GM19372 (cell line): ENCODE results near the gene PDCD2.
"Not testable (repeated sequence)": the region's sequence is repeated elsewhere in the genome, so short reads cannot be mapped to it uniquely, and the experiment has no call there.

ENCODE experiments used
- ATAC-seq: cut with Tn5 transposase; IDR thresholded peaks from one replicate; pipeline ENCODE4 v1.9.1; 2021; ENCODE audit warnings: mild to moderate bottlenecking, low read depth, moderate library complexity; ENCODE audit not compliant: unreplicated experiment

PDCD2 gene

GRCh38 chr6:170552765-170553533, 31.5 kb downstream of the PDCD2 start, which contains the start of gene PSMB1:
Gene PSMB1 (minus strand): TSS chr6:170553307. CDS start chr6:170553242, 65 bp downstream.
- peak; percentile 44 for ATAC-seq

- no peak for ATAC-seq
Observed at GRCh38 chr6:170545405-170545804, 39.0 kb downstream of the PDCD2 start.

- ATAC-seq = no peak
Observed at GRCh38 chr6:170542031-170542719, 42.3 kb downstream of the PDCD2 start.

GRCh38 chr6:170537329-170537728, 47.1 kb downstream of the PDCD2 start:
- no peak for ATAC-seq

DNA sequence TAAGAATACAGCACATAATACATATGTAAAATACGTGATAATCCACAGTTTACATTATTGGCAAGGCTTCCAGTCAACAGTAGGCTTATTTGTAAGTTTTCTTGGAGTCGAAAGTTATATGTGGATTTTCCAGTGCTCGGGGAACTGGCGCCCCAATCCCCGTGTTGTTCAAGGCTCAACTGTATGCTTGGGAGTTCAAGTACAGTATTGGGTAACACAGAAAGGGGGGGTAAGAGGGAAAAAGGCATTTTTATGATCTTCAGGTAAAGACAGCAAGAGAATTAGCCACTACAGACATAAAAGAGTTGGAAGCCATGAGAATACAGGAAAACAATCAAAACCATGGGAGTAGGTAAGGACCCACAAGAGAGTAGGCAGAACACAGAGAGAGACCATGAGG, 47.8 kb downstream of the PDCD2 start:
- no peak for ATAC-seq

DNA sequence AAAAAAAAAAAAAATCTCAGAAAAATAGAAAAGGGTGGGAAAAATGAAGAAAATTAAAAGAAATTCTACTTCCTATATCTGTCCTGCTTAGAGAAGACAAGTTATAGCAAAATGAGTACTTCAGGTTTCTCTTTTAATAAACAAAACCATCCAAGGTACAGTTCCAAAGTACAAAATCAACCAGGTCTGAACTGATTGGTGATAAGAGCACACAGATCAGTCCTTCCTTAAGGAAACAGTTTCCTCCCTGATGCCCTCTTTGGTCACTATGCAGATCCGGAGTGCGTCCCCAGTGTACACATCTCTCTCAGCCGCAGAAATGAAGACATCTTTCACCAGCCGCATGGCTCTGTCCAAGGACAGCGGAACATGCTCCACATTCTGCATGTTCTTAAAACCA, 49.4 kb downstream of the PDCD2 start:
- no peak for ATAC-seq

- no peak for ATAC-seq
Observed at GRCh38 chr6:170533792-170534191, 50.6 kb downstream of the PDCD2 start.

- no peak for ATAC-seq
Observed at GRCh38 chr6:170532867-170533488, 51.5 kb downstream of the PDCD2 start.

GRCh38 chr6:170529839-170530469, 54.5 kb downstream of the PDCD2 start:
- peak; percentile 73 for ATAC-seq

GRCh38 chr6:170527995-170528394, 56.4 kb downstream of the PDCD2 start:
- not testable (repeated sequence) for ATAC-seq

GRCh38 chr6:170525795-170526194, 58.6 kb downstream of the PDCD2 start:
- no peak for ATAC-seq
